HFFc6 (cell line): ENCODE data around the gene SLC9A7. TPM values are rescaled to one million over a fixed set of nuclear protein-coding genes. Genes with fewer than 3 reads are reported as not detected.

ENCODE experiments used
- DNase-seq: peaks from one replicate; pipeline ENCODE4 v3.0.0-alpha.2; 2018
- H3K27ac Mint-ChIP-seq: 2 replicates; pipeline ENCODE4 v1.8.0; 2020; ENCODE audit warnings: mild to moderate bottlenecking, mixed read lengths
- H3K27me3 Mint-ChIP-seq: 2 replicates; pipeline ENCODE4 v1.8.0; 2021; ENCODE audit warnings: mild to moderate bottlenecking, moderate library complexity, mixed read lengths; ENCODE audit not compliant: insufficient read depth
- H3K36me3 Mint-ChIP-seq: 2 replicates; pipeline ENCODE4 v1.8.0; 2021; ENCODE audit warnings: low read depth, mixed read lengths
- H3K4me1 Mint-ChIP-seq: 2 replicates; pipeline ENCODE4 v1.8.0; 2020; ENCODE audit warnings: low read depth, mixed read lengths
- H3K4me3 Mint-ChIP-seq: 2 replicates; pipeline ENCODE4 v1.8.0; 2020; ENCODE audit warnings: mild to moderate bottlenecking, moderate library complexity, mixed read lengths
- H3K9me3 Mint-ChIP-seq: 2 replicates; pipeline ENCODE4 v1.8.0; 2020; ENCODE audit warnings: mild to moderate bottlenecking, mixed read lengths
- total RNA-seq, 6 experiments: library from RNA; stranded (reverse); fragmentation: NEBNext Ultra II Directional; extraction: Animal tissue kit (Norgen Biotek cat#: 25700); gene quantifications; 2 replicates in 1 of 6; 3 replicates in 5 of 6; pipeline ENCODE4 v1.2.3, GENCODE V29; 2021
- TF ChIP-seq, protein P1 (sequence below): fragments of 200-600 bp; sonication (generic); IDR thresholded peaks from 2 replicates; pipeline ENCODE4 v1.5.0; 2021; ENCODE audit warnings: antibody characterized with exemption, mild to moderate bottlenecking

Gene SLC9A7
- total RNA-seq, 6 experiments from 2014 or later = 41.8 to 54.1 (median 45.7) TPM

- Mint-ChIP-seq H3K4me3 (no peak overlapping the region), H3K36me3 (peaks cover 3% of the 10 kb centered on the region; the same call in 1 of the 2 replicates), H3K4me1 (peaks cover 3% of the 10 kb centered on the region), H3K9me3 (no peaks in the 10 kb centered on the region), H3K27ac (no peak overlapping the region), H3K27me3 (no peaks in the 10 kb centered on the region)
- no peak for DNase-seq
- TF ChIP-seq, protein P1, sequence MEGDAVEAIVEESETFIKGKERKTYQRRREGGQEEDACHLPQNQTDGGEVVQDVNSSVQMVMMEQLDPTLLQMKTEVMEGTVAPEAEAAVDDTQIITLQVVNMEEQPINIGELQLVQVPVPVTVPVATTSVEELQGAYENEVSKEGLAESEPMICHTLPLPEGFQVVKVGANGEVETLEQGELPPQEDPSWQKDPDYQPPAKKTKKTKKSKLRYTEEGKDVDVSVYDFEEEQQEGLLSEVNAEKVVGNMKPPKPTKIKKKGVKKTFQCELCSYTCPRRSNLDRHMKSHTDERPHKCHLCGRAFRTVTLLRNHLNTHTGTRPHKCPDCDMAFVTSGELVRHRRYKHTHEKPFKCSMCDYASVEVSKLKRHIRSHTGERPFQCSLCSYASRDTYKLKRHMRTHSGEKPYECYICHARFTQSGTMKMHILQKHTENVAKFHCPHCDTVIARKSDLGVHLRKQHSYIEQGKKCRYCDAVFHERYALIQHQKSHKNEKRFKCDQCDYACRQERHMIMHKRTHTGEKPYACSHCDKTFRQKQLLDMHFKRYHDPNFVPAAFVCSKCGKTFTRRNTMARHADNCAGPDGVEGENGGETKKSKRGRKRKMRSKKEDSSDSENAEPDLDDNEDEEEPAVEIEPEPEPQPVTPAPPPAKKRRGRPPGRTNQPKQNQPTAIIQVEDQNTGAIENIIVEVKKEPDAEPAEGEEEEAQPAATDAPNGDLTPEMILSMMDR = no peak
These were observed 82.2 kb downstream of the SLC9A7 start for GRCh38 chrX:46676399-46677356.

- H3K9me3 Mint-ChIP-seq = no peaks in the 10 kb centered on the region
- no peak for DNase-seq
- TF ChIP-seq, protein P1 = no peak
These were observed 85.1 kb downstream of the SLC9A7 start for GRCh38 chrX:46673620-46674359.

GRCh38 chrX:46670316-46670715, 88.6 kb downstream of the SLC9A7 start:
- DNase-seq = no peak
- Mint-ChIP-seq H3K36me3 (no peaks in the 10 kb centered on the region), H3K27me3 (no peaks in the 10 kb centered on the region), H3K4me1 (peaks cover 17% of the 10 kb centered on the region), H3K9me3 (no peaks in the 10 kb centered on the region), H3K27ac (no peak overlapping the region), H3K4me3 (no peak overlapping the region)
- TF ChIP-seq, protein P1 = no peak

More at GRCh38 chrX:46673620-46674359, 85.1 kb downstream of the SLC9A7 start:
- Mint-ChIP-seq H3K36me3 (no peaks in the 10 kb centered on the region), H3K27me3 (no peaks in the 10 kb centered on the region), H3K27ac (no peak overlapping the region), H3K4me3 (no peak overlapping the region), H3K4me1 (no peaks in the 10 kb centered on the region)

DNA sequence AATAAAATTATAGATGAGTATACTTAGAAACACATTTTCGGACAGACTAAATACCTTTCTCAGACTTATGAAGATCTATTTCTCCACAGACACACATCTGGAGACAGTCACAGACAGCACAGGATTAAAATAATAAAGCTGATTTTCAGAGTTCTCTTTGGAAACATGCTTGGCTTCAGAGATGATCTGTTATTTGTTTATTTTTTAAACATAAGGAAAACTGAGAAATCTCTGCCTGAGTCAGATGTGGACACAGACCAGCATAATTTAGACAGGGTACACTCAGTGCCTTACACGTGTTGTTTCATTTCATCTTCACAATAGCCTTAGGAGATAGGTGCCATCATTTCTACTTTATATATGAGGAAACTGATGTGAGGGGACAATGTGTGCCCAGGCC, 92.1 kb downstream of the SLC9A7 start:
- TF ChIP-seq, protein P1 = no peak
- no peaks in the 10 kb centered on the region for H3K27me3 Mint-ChIP-seq
- H3K9me3 Mint-ChIP-seq = no peaks in the 10 kb centered on the region
- no peak overlapping the region for H3K4me3 Mint-ChIP-seq
- no peak for DNase-seq
- no peak overlapping the region for H3K27ac Mint-ChIP-seq
- H3K4me1 Mint-ChIP-seq = peaks cover 28% of the 10 kb centered on the region
- H3K36me3 Mint-ChIP-seq = peaks cover 9% of the 10 kb centered on the region; the same call in 1 of the 2 replicates

DNA sequence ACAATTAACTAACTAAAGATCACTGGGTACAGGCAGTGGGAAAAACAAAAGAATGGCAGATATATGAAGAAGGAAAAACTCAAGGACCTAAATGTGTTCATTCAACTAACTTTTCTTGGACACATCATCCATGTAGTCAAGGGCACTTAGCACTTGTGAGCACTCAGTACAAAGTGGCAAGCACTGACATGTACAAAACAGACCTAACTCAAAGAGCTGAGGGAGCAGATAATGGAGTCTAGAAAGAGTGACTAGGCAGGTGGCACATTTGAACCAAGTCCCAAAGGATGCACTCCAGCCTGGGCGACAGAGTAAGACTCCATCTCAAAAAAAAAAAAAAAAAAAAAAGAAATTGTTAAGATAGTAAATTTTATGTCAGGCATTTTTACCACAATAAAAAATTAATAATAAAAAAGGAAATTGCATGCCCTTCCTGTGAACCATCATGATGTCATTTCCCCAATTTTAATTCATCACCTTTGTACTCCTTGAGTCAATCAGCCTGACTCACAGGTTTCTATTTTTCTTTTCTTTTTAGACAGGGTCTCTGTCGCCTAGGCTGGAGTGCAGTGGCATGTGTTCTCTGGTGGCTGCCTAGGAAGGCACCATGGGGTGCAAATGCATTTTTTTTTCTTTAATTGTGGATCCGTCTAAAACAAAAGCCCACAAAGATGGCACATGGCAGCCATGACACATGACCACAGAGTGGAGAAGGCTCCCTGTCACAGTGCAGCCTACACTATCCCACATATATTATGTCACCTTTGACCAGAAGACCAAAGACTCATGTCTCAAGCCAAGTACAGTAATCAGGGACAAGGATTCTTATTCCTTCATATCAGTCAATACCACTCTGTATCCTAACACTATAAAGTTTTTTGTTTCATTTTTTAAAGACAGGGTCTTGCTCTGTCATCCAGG, 93.4 kb downstream of the SLC9A7 start:
- DNase-seq = no peak
- peak overlapping the region; percentile 57 for H3K27ac Mint-ChIP-seq

More for the DNA sequence above, 93.4 kb downstream of the SLC9A7 start:
- H3K4me3 Mint-ChIP-seq = no peak overlapping the region
- H3K36me3 Mint-ChIP-seq = peaks cover 9% of the 10 kb centered on the region; the same call in 1 of the 2 replicates
- H3K27me3 Mint-ChIP-seq = no peaks in the 10 kb centered on the region
- no peaks in the 10 kb centered on the region for H3K9me3 Mint-ChIP-seq
- TF ChIP-seq, protein P1 = no peak
- H3K4me1 Mint-ChIP-seq = peaks cover 28% of the 10 kb centered on the region
